Mononuclear cell (primary cell): ENCODE results near the gene ARSD. TPM values are rescaled to one million over a fixed set of nuclear protein-coding genes. Genes with fewer than 3 reads are reported as not detected.
"Not testable (repeated sequence)": the region's sequence is repeated elsewhere in the genome, so short reads cannot be mapped to it uniquely, and the experiment has no call there.

Experiments
- H3K27me3 ChIP-seq: 2 replicates; pipeline ENCODE4 v1.6.0; 2011; ENCODE audit warnings: low read length, control low read depth; ENCODE audit not compliant: insufficient read depth
- H3K4me1 ChIP-seq: 2 replicates; pipeline ENCODE4 v1.5.1; 2011; ENCODE audit warnings: mild to moderate bottlenecking, low read length, control low read depth; ENCODE audit not compliant: insufficient read depth
- H3K4me3 ChIP-seq: 2 replicates; pipeline ENCODE4 v1.5.1; 2011; ENCODE audit warnings: mild to moderate bottlenecking, low read length, moderate library complexity
- H3K9me3 ChIP-seq: 2 replicates; pipeline ENCODE4 v1.5.1; 2011; ENCODE audit warnings: low read depth, mild to moderate bottlenecking, control low read depth, low read length
- total RNA-seq: library from RNA; depleted of rRNA; stranded (reverse); fragments of >200 nt; gene quantifications from one replicate; pipeline ENCODE4 v1.2.3, GENCODE V29; 2012

The ARSD gene
- total RNA-seq, 1 donor = 7.3 TPM

DNA sequence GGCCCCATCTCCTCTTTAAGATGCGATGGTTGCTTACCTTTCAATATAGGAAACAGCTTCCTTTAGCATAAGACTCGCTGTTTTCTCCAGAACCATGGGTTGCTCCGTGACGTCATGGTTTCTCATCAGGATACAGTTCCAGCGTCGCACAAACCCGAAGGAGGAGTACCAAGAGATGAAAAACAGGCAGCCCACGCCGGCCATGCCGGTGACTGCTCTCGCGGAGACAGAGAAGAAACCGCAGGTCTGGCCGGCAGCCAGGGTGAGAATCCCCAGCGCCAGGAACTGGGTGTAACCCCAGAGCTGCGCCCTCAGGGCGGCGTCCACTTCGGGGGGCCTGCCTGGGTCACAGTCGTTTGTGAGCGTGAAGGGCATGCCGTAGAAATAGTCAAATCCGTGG lies 11.4 kb downstream of the ARSD start:
- H3K4me3 ChIP-seq = no peak overlapping the region
- no peaks in the 10 kb centered on the region for H3K9me3 ChIP-seq
- H3K27me3 ChIP-seq = no peaks in the 10 kb centered on the region
- H3K4me1 ChIP-seq = no peaks in the 10 kb centered on the region

- H3K27me3 ChIP-seq = no peaks in the 10 kb centered on the region
- no peak overlapping the region for H3K4me3 ChIP-seq
- no peaks in the 10 kb centered on the region for H3K4me1 ChIP-seq
- no peaks in the 10 kb centered on the region for H3K9me3 ChIP-seq
Observed at GRCh38 chrX:2913118-2913517, 16.0 kb downstream of the ARSD start.

DNA sequence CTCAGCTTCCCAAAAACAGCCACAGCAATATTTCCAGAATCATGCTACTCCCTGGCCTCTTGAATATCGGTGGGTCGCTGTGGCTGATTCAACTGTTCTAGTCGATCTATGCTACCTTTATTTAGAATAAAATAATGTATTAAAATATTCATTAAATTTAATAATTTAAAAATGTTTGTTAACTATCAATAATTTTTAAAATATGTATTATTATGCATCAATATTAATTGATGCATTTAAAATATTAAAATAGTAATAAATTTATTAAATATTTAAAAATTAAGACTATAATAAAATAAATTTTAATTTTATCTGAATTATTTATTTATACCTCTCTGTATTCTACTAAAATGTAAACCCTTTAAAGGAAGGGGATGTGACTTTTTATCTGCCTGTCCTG lies 19.0 kb downstream of the ARSD start:
- H3K4me1 ChIP-seq = no peaks in the 10 kb centered on the region
- no peak overlapping the region for H3K4me3 ChIP-seq
- H3K9me3 ChIP-seq = no peaks in the 10 kb centered on the region
- H3K27me3 ChIP-seq = no peaks in the 10 kb centered on the region

DNA sequence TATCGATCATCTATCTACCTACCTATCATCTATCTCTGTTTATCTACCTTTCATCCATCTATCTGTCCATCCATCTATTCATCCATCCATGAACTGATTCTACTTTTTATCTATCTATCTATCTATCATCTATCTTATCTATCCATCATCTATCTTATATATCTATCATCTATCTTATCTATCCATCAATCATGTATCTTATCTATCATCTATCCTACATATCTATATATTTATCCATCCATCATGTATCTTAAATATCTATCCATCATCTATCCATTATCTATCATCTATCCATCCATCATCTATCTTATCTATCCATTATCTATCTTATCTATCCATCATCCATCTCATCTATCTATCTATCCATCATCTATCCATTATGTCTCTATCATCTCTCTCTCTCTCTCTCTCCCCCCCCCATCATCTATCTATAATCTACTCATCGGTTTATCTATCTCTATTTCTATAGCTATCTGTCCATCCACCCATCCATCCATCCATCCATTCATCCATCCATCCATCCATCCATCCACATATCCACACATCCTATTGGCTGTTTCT lies 20.9 kb downstream of the ARSD start:
- no peaks in the 10 kb centered on the region for H3K9me3 ChIP-seq
- no peaks in the 10 kb centered on the region for H3K4me1 ChIP-seq
- H3K4me3 ChIP-seq = no peak overlapping the region
- H3K27me3 ChIP-seq = no peaks in the 10 kb centered on the region

- H3K4me3 ChIP-seq = no peak overlapping the region
- H3K9me3 ChIP-seq = no peaks in the 10 kb centered on the region
- H3K27me3 ChIP-seq = no peaks in the 10 kb centered on the region
- H3K4me1 ChIP-seq = no peaks in the 10 kb centered on the region
Observed at GRCh38 chrX:2907295-2907694, 21.8 kb downstream of the ARSD start.

DNA sequence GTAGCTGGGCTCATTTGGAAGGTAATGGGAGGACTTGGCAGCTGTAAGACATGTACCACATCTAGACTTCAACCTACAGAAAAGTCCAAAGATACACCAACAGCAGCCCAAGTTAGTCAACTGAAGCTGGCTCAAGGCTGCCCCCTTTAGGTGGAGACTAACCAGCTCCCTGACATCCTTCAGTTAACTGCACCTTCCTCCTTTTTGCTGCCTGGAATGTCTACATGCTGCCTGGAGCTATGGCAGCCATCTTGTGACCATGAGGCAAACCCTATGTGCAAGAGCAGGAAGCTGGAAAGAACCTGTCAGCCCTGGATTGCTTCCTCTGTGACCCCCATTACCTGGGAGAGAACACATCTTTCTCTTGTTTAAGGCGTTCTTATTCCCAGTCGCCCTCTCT lies 25.8 kb downstream of the ARSD start:
- no peaks in the 10 kb centered on the region for H3K9me3 ChIP-seq
- peaks cover 3% of the 10 kb centered on the region for H3K4me1 ChIP-seq
- H3K27me3 ChIP-seq = no peaks in the 10 kb centered on the region
- H3K4me3 ChIP-seq = no peak overlapping the region

DNA sequence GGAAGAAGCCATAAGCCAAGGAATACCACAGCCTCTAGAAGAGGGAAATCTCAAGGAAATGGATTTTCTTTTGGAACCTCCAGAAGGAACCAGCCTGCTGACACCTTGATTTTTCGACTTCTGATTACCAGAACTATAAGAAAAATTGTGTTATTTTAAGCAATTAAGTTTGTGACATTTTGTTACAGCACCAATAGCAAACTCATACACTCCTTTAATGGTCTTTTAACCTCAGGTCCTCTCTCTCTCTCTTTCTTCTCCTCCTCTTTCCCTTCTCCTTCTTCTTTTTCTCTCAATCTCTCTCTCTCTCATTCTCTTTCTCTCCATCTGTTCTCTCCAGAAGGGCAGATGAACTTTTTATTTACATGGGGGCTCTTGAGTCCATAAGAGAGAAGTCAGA lies 26.3 kb downstream of the ARSD start:
- Histone ChIP-seq H3K27me3 (no peaks in the 10 kb centered on the region), H3K9me3 (no peaks in the 10 kb centered on the region), H3K4me1 (peaks cover 9% of the 10 kb centered on the region), H3K4me3 (no peak overlapping the region)

- Histone ChIP-seq H3K4me1 (peaks cover 19% of the 10 kb centered on the region), H3K4me3 (no peak overlapping the region), H3K27me3 (no peaks in the 10 kb centered on the region), H3K9me3 (no peaks in the 10 kb centered on the region)
Observed at GRCh38 chrX:2901367-2902036, 27.6 kb downstream of the ARSD start.

DNA sequence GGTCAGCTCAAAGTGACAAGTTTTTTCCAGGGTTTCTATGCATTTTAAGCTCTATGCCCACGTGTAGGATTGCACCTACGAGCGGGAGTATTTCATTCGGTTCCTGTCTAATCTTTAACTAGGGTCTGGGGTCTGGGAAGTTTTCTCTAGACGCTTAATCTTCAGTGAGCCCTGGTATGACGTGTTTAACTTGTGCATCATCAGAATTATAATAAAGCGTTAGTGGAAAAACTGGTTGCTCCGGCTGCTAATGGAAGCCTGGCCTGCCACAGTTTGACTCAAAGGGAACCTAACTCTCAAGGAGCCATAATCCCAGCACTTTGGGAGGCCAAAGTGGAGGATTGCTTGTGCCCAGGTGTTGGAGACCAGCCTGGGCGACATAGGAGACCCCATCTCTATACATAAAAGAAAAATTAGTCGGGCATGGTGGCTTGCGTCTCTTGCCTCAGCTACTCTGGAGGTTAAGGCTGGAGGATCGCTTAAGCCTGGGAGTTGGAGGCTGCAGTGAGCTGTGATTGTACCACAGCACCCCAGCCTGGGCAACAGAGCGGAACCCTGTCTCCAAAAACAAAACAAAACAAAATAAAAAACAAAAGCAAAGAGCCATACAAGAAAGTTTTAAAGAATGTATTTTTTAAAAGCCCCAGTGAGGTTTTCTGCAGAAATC lies 30.2 kb downstream of the ARSD start:
- Histone ChIP-seq H3K4me3 (no peak overlapping the region), H3K9me3 (no peaks in the 10 kb centered on the region), H3K27me3 (no peaks in the 10 kb centered on the region), H3K4me1 (peaks cover 30% of the 10 kb centered on the region)

GRCh38 chrX:2897690-2898623 lies 31.2 kb downstream of the ARSD start:
- peaks cover 30% of the 10 kb centered on the region for H3K4me1 ChIP-seq
- H3K4me3 ChIP-seq, H3K9me3 ChIP-seq, H3K27me3 ChIP-seq: not testable (repeated sequence)

GRCh38 chrX:2897311-2897689 lies 31.8 kb downstream of the ARSD start:
- Histone ChIP-seq H3K4me1 (peaks cover 30% of the 10 kb centered on the region), H3K4me3 (no peak overlapping the region), H3K9me3 (no peaks in the 10 kb centered on the region), H3K27me3 (no peaks in the 10 kb centered on the region)

GRCh38 chrX:2894885-2895292 lies 34.2 kb downstream of the ARSD start:
- H3K27me3 ChIP-seq = no peaks in the 10 kb centered on the region
- H3K9me3 ChIP-seq = no peaks in the 10 kb centered on the region
- H3K4me1 ChIP-seq = peaks cover 30% of the 10 kb centered on the region
- no peak overlapping the region for H3K4me3 ChIP-seq

- H3K9me3 ChIP-seq = no peaks in the 10 kb centered on the region
- H3K4me3 ChIP-seq = no peak overlapping the region
- H3K27me3 ChIP-seq = no peaks in the 10 kb centered on the region
- H3K4me1 ChIP-seq = peaks cover 27% of the 10 kb centered on the region
Observed at GRCh38 chrX:2892816-2893215, 36.3 kb downstream of the ARSD start.

DNA sequence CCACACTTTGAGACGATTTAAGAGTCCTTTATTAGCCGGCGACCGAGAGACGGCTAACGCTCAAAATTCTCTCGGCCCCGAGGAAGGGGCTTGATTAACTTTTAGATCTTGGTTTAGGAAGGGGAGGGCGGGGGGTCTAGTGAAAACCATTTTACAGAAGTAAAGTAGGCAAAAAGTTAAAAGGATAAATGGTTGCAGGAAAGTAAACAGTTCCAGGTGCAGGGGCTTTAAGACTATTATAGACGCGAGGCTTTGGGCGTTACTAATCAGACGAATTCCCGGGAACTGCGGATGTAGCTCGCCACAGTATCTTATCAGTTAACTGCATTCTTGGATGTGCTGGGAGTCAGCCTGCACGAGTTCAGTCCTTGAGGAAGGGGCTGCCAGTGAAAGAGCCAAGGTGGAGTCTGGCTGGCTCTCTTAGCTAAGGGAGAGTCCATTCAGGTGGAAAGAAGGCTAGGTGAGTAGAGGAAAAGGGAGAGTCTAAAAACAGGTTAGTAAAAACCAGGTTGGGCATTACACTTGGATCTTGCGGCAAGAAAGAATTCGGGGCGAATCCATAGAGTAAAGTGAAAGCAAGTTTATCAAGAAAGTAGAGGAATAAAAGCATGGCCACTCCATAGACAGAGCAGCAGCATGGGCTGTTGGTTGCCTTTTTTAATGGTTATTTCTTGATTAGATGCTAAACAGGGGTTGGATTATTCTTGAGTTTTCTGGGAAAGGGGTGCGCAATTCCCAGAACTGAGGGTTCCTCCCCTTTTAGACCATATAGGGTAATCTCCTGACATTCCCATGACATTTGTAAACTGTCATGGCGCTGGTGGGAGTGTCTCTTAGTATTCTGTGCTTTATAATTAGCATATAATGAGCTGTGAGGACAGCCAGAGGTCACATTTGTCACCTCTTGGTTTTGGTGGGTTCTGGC lies 38.3 kb downstream of the ARSD start:
- H3K4me3 ChIP-seq = not testable (repeated sequence)
- H3K4me1 ChIP-seq = peaks cover 17% of the 10 kb centered on the region

More for the DNA sequence above, 38.3 kb downstream of the ARSD start:
- H3K9me3 ChIP-seq, H3K27me3 ChIP-seq: not testable (repeated sequence)
